DND-41 (cell line): Measurements from ENCODE around the gene SELP.

Experiments used
- ATAC-seq: fragments of 200-7000 bp; cut with Tn5 transposase; 3 replicates; pipeline ENCODE4 v1.9.1; 2021; ENCODE audit warnings: low read depth; ENCODE audit not compliant: insufficient read depth
- DNase-seq: peaks from one replicate; pipeline ENCODE4 v3.0.0-alpha.2; 2020
- H2AFZ ChIP-seq: 2 replicates; pipeline ENCODE4 v1.6.0; 2012; ENCODE audit warnings: low read depth, low read length
- H3K27ac ChIP-seq: 2 replicates; pipeline ENCODE4 v1.5.1; 2012; ENCODE audit warnings: low read length, inconsistent platforms
- H3K27me3 ChIP-seq: fragments of 200-600 bp; sonication (generic); 2 replicates; pipeline ENCODE4 v1.6.0; 2012; ENCODE audit warnings: low read length, mild to moderate bottlenecking, inconsistent platforms; ENCODE audit not compliant: insufficient read depth, poor library complexity
- H3K36me3 ChIP-seq: 2 replicates; pipeline ENCODE4 v1.5.1; 2012; ENCODE audit warnings: low read length, inconsistent platforms; ENCODE audit not compliant: insufficient read depth
- H3K4me1 ChIP-seq: 2 replicates; pipeline ENCODE4 v1.5.1; 2012; ENCODE audit warnings: mild to moderate bottlenecking, low read length; ENCODE audit not compliant: insufficient read depth
- H3K4me2 ChIP-seq: 2 replicates; pipeline ENCODE4 v1.6.0; 2012; ENCODE audit warnings: mild to moderate bottlenecking, moderate library complexity, low read length, inconsistent platforms; ENCODE audit not compliant: insufficient read depth
- H3K4me3 ChIP-seq, 2 experiments: fragments of 200-600 bp in 1 of 2; shearing (Covaris generic) in 1 of 2; 2 replicates each; pipeline ENCODE4 v1.5.1; 2012 to 2016; ENCODE audit warnings: inconsistent platforms in 2 of 2, low read length in 2 of 2, mild to moderate bottlenecking in 2 of 2, low read depth in 1 of 2, moderate library complexity in 1 of 2
- H3K79me2 ChIP-seq: 2 replicates; pipeline ENCODE4 v1.6.0; 2012; ENCODE audit warnings: low read length, inconsistent platforms; ENCODE audit not compliant: insufficient read depth
- H3K9ac ChIP-seq: 2 replicates; pipeline ENCODE4 v1.6.0; 2012; ENCODE audit warnings: low read depth, mild to moderate bottlenecking, inconsistent platforms, low read length, moderate library complexity
- H3K9me3 ChIP-seq: 2 replicates; pipeline ENCODE4 v1.5.1; 2012; ENCODE audit warnings: low read length, moderate library complexity, mild to moderate bottlenecking, inconsistent platforms; ENCODE audit not compliant: insufficient read depth, severe bottlenecking
- H4K20me1 ChIP-seq: 2 replicates; pipeline ENCODE4 v1.6.0; 2012; ENCODE audit warnings: low read length; ENCODE audit not compliant: insufficient read depth
- CTCF ChIP-seq: IDR thresholded peaks from 2 replicates; pipeline ENCODE4 v1.5.1; 2012; ENCODE audit warnings: borderline replicate concordance, low read length, moderate library complexity, mild to moderate bottlenecking; ENCODE audit not compliant: poor library complexity, severe bottlenecking; ENCODE audit errors: extremely low read depth
- EZH2 ChIP-seq: IDR thresholded peaks from 3 replicates; pipeline ENCODE4 v1.6.1; 2012; ENCODE audit warnings: borderline replicate concordance, low read depth, mild to moderate bottlenecking, moderate library complexity, low read length, inconsistent platforms; ENCODE audit not compliant: severe bottlenecking

Gene SELP

GRCh38 chr1:169618367-169618766 is 11.6 kb downstream of the SELP start:
- Histone ChIP-seq H4K20me1 (no peaks in the 10 kb centered on the region), H3K4me2 (no peak overlapping the region), H2AFZ (no peak overlapping the region), H3K9ac (no peak overlapping the region), H3K27ac (no peak overlapping the region), H3K36me3 (no peaks in the 10 kb centered on the region), H3K9me3 (no peaks in the 10 kb centered on the region), H3K27me3 (no peaks in the 10 kb centered on the region), H3K4me1 (peaks cover 15% of the 10 kb centered on the region), H3K79me2 (no peaks in the 10 kb centered on the region), H3K4me3 (no peak overlapping the region)
- TF ChIP-seq EZH2 (no peak), CTCF (no peak)
- ATAC-seq (no peak), DNase-seq (no peak)

GRCh38 chr1:169615803-169616202 is 14.1 kb downstream of the SELP start:
- Histone ChIP-seq H3K9ac (no peak overlapping the region), H3K4me3 (no peak overlapping the region), H3K4me2 (no peak overlapping the region), H3K27ac (no peak overlapping the region), H4K20me1 (no peaks in the 10 kb centered on the region), H3K79me2 (no peaks in the 10 kb centered on the region), H3K36me3 (no peaks in the 10 kb centered on the region), H3K9me3 (no peaks in the 10 kb centered on the region), H2AFZ (no peak overlapping the region), H3K4me1 (no peaks in the 10 kb centered on the region), H3K27me3 (no peaks in the 10 kb centered on the region)
- no peak for DNase-seq
- no peak for TF ChIP-seq CTCF
- TF ChIP-seq EZH2 = no peak
- ATAC-seq = no peak

- no peak overlapping the region for H3K9ac ChIP-seq
- no peak overlapping the region for H3K4me3 ChIP-seq
- peaks cover under 1% of the 10 kb centered on the region; the same call in 1 of the 2 replicates for H3K4me1 ChIP-seq
- no peaks in the 10 kb centered on the region for H4K20me1 ChIP-seq
- H3K79me2 ChIP-seq = no peaks in the 10 kb centered on the region
- DNase-seq = no peak
- no peak for ATAC-seq
- H3K36me3 ChIP-seq = no peaks in the 10 kb centered on the region
- no peak overlapping the region for H2AFZ ChIP-seq
- H3K4me2 ChIP-seq = no peak overlapping the region
- H3K27ac ChIP-seq = no peak overlapping the region
- H3K9me3 ChIP-seq = no peaks in the 10 kb centered on the region
- H3K27me3 ChIP-seq = no peaks in the 10 kb centered on the region
- TF ChIP-seq EZH2 (no peak), CTCF (no peak)
Observed at GRCh38 chr1:169610858-169611257, 19.1 kb downstream of the SELP start.

GRCh38 chr1:169610108-169610507 is 19.8 kb downstream of the SELP start:
- Histone ChIP-seq H2AFZ (no peak overlapping the region), H3K4me3 (no peak overlapping the region), H3K27me3 (no peaks in the 10 kb centered on the region), H3K4me1 (peaks cover 8% of the 10 kb centered on the region), H3K79me2 (no peaks in the 10 kb centered on the region), H3K9ac (no peak overlapping the region), H3K4me2 (no peak overlapping the region), H4K20me1 (no peaks in the 10 kb centered on the region), H3K27ac (no peak overlapping the region), H3K36me3 (no peaks in the 10 kb centered on the region), H3K9me3 (no peaks in the 10 kb centered on the region)
- ATAC-seq (no peak), DNase-seq (no peak)
- TF ChIP-seq CTCF (no peak), EZH2 (no peak)
